IPS-18a (cell line): ENCODE data around the gene TRIM34.
"Not testable (repeated sequence)": the region's sequence is repeated elsewhere in the genome, so short reads cannot be mapped to it uniquely, and the experiment has no call there.

Experiments used
- H3K27ac ChIP-seq: one replicate; pipeline ENCODE4 v1.5.1; 2013; ENCODE audit warnings: low read length
- H3K27me3 ChIP-seq: one replicate; pipeline ENCODE4 v1.6.1; 2013; ENCODE audit warnings: mild to moderate bottlenecking, low read length; ENCODE audit not compliant: control insufficient read depth, insufficient read depth
- H3K36me3 ChIP-seq: one replicate; pipeline ENCODE4 v1.6.1; 2013; ENCODE audit warnings: low read depth, low read length; ENCODE audit not compliant: control insufficient read depth
- H3K4me1 ChIP-seq: one replicate; pipeline ENCODE4 v1.6.1; 2013; ENCODE audit warnings: low read depth, low read length; ENCODE audit not compliant: control insufficient read depth
- H3K4me3 ChIP-seq: one replicate; pipeline ENCODE4 v1.5.1; 2013; ENCODE audit warnings: low read length
- H3K9ac ChIP-seq: one replicate; pipeline ENCODE4 v1.6.1; 2013; ENCODE audit warnings: mild to moderate bottlenecking, low read length, moderate library complexity
- H3K9me3 ChIP-seq: one replicate; pipeline ENCODE4 v1.6.1; 2013; ENCODE audit warnings: low read depth, low read length; ENCODE audit not compliant: control insufficient read depth

TRIM34 gene

GRCh38 chr11:5688482-5688881 is 63.7 kb downstream of the TRIM34 start:
- no peak overlapping the region for H3K9ac ChIP-seq
- no peak overlapping the region for H3K4me3 ChIP-seq
- no peaks in the 10 kb centered on the region for H3K27me3 ChIP-seq
- no peaks in the 10 kb centered on the region for H3K9me3 ChIP-seq
- H3K27ac ChIP-seq, result no peak overlapping the region
- H3K4me1 ChIP-seq, result peaks cover 20% of the 10 kb centered on the region
- no peaks in the 10 kb centered on the region for H3K36me3 ChIP-seq

- Histone ChIP-seq H3K9ac (peak within 1 kb of the TSS; percentile 75), H3K27ac (peak within 1 kb of the TSS; percentile 84), H3K4me1 (peaks cover 16% of the 10 kb centered on the region), H3K36me3 (no peaks in the 10 kb centered on the region), H3K9me3 (no peaks in the 10 kb centered on the region), H3K27me3 (no peaks in the 10 kb centered on the region), H3K4me3 (peak within 1 kb of the TSS; percentile 61)
Observed at GRCh38 chr11:5689551-5689983, 64.8 kb downstream of the TRIM34 start, which contains the start of gene TRIM22. Gene TRIM22 (plus strand): TSS chr11:5689790. CDS start chr11:5696233, 6,443 bp downstream.

- Histone ChIP-seq H3K4me1 (peaks cover 16% of the 10 kb centered on the region), H3K27me3 (no peaks in the 10 kb centered on the region), H3K4me3 (peak overlapping the region; percentile 61), H3K36me3 (no peaks in the 10 kb centered on the region), H3K9me3 (no peaks in the 10 kb centered on the region), H3K9ac (peak overlapping the region; percentile 75), H3K27ac (peak overlapping the region; percentile 84)
Observed at GRCh38 chr11:5690216-5690615, 65.4 kb downstream of the TRIM34 start.

- no peaks in the 10 kb centered on the region for H3K9me3 ChIP-seq
- peaks cover 16% of the 10 kb centered on the region for H3K4me1 ChIP-seq
- peak overlapping the region; percentile 61 for H3K4me3 ChIP-seq
- peak overlapping the region; percentile 75 for H3K9ac ChIP-seq
- H3K27me3 ChIP-seq, result no peaks in the 10 kb centered on the region
- no peak overlapping the region for H3K27ac ChIP-seq
- H3K36me3 ChIP-seq, result no peaks in the 10 kb centered on the region
Observed at GRCh38 chr11:5690736-5691135, 65.9 kb downstream of the TRIM34 start.

GRCh38 chr11:5691238-5691963 is 66.6 kb downstream of the TRIM34 start:
- not testable (repeated sequence) for H3K27ac ChIP-seq, H3K9ac ChIP-seq, H3K9me3 ChIP-seq, H3K27me3 ChIP-seq, H3K36me3 ChIP-seq
- peak overlapping the region; percentile 61 for H3K4me3 ChIP-seq
- peaks cover 16% of the 10 kb centered on the region for H3K4me1 ChIP-seq

GRCh38 chr11:5691964-5692361 is 67.2 kb downstream of the TRIM34 start:
- no peak overlapping the region for H3K27ac ChIP-seq
- H3K9me3 ChIP-seq, result no peaks in the 10 kb centered on the region
- peak overlapping the region; percentile 13 for H3K4me3 ChIP-seq

More at GRCh38 chr11:5691964-5692361, 67.2 kb downstream of the TRIM34 start:
- Histone ChIP-seq H3K9ac (no peak overlapping the region), H3K4me1 (peaks cover 16% of the 10 kb centered on the region), H3K27me3 (no peaks in the 10 kb centered on the region), H3K36me3 (peaks cover 4% of the 10 kb centered on the region)
